IMR-90 (cell line): ENCODE results near the gene DPEP1. TPM values are rescaled to one million over a fixed set of nuclear protein-coding genes. Genes with fewer than 3 reads are reported as not detected.

Experiments
- ATAC-seq: fragments of 200-7000 bp; cut with Tn5 transposase; 2 replicates; pipeline ENCODE4 v1.9.1; 2020; ENCODE audit warnings: low read depth, mild to moderate bottlenecking, moderate library complexity
- BruUV-seq: library from RNA; stranded (reverse); fragments of 400-500 nt; replicated peaks from 2 replicates; lab custom pipeline; 2021; lab: Mats Ljungman, UMichigan
- CTCF ChIA-PET: fragments of 300-600 bp; formaldehyde crosslinking; extraction: SDS; loops from one replicate; lab custom pipeline; 2021; ENCODE audit warnings: antibody characterized with exemption; lab: Yijun Ruan, JAX
- POLR2A ChIA-PET: fragments of 300-600 bp; sonication (Branson Sonifier 250); formaldehyde crosslinking; loops from one replicate; lab custom pipeline; 2022; ENCODE audit warnings: antibody characterized with exemption; ENCODE audit not compliant: unreplicated experiment; lab: Charles Lee
- DNase-seq: peaks from one replicate; pipeline ENCODE4 v3.0.0; 2013
- H2AFZ ChIP-seq: replicated peaks from 2 replicates; pipeline ENCODE3; 2013; ENCODE audit warnings: low read length, mild to moderate bottlenecking; ENCODE audit not compliant: poor library complexity
- H2AK5ac ChIP-seq: 2 replicates; pipeline ENCODE4 v1.6.1; 2013; ENCODE audit warnings: low read depth, low read length, inconsistent platforms
- H2AK9ac ChIP-seq: replicated peaks from 2 replicates; pipeline ENCODE3; 2013; ENCODE audit warnings: mild to moderate bottlenecking, low read depth, low read length, moderate library complexity; ENCODE audit not compliant: poor library complexity
- H2BK120ac ChIP-seq: 2 replicates; pipeline ENCODE4 v1.6.1; 2013; ENCODE audit warnings: low read depth, low read length, inconsistent platforms
- H2BK15ac ChIP-seq: 3 replicates; pipeline ENCODE4 v1.6.1; 2013; ENCODE audit warnings: low read depth, low read length, inconsistent platforms
- H2BK20ac ChIP-seq: 2 replicates; pipeline ENCODE4 v1.6.1; 2013; ENCODE audit warnings: low read depth, mild to moderate bottlenecking, inconsistent platforms, low read length, moderate library complexity
- H2BK5ac ChIP-seq: 2 replicates; pipeline ENCODE4 v1.6.1; 2013; ENCODE audit warnings: mild to moderate bottlenecking, low read depth, low read length, inconsistent platforms; ENCODE audit not compliant: poor library complexity, severe bottlenecking
- H3K14ac ChIP-seq: replicated peaks from 2 replicates; pipeline ENCODE4 v1.6.1; 2013; ENCODE audit warnings: low read depth, low read length, inconsistent platforms
- H3K18ac ChIP-seq: 2 replicates; pipeline ENCODE4 v1.6.1; 2013; ENCODE audit warnings: low read depth, low read length, control low read depth
- H3K23ac ChIP-seq: 2 replicates; pipeline ENCODE4 v1.6.1; 2013; ENCODE audit warnings: low read depth, low read length, inconsistent platforms
- H3K27ac ChIP-seq: 2 replicates; pipeline ENCODE4 v1.5.1; 2013; ENCODE audit warnings: mild to moderate bottlenecking, control low read depth, low read length; ENCODE audit not compliant: insufficient read depth
- H3K27me3 ChIP-seq: 2 replicates; pipeline ENCODE4 v1.6.1; 2013; ENCODE audit warnings: low read length; ENCODE audit not compliant: control insufficient read depth, insufficient read depth
- H3K36me3 ChIP-seq: 2 replicates; pipeline ENCODE4 v1.6.1; 2013; ENCODE audit warnings: low read length, mixed read lengths; ENCODE audit not compliant: control insufficient read depth, insufficient read depth
- H3K4ac ChIP-seq: 2 replicates; pipeline ENCODE4 v1.6.1; 2013; ENCODE audit warnings: low read depth, low read length, inconsistent platforms
- H3K4me1 ChIP-seq: 2 replicates; pipeline ENCODE4 v1.6.1; 2013; ENCODE audit warnings: low read length, mixed read lengths; ENCODE audit not compliant: control insufficient read depth, insufficient read depth
- H3K4me2 ChIP-seq: 2 replicates; pipeline ENCODE4 v1.6.1; 2013; ENCODE audit warnings: low read depth, mild to moderate bottlenecking, control low read depth, low read length, moderate library complexity
- H3K4me3 ChIP-seq: 2 replicates; pipeline ENCODE4 v1.5.1; 2013; ENCODE audit warnings: low read depth, mild to moderate bottlenecking, control low read depth, low read length, moderate library complexity; ENCODE audit not compliant: insufficient read depth
- H3K56ac ChIP-seq: 2 replicates; pipeline ENCODE4 v1.6.1; 2013; ENCODE audit warnings: low read length, inconsistent platforms; ENCODE audit not compliant: insufficient read depth; ENCODE audit errors: extremely low read depth
- H3K79me1 ChIP-seq, 2 experiments: 2 replicates each; pipeline ENCODE4 v1.6.1; 2013; ENCODE audit warnings: low read length in 2 of 2, inconsistent platforms in 1 of 2, low read depth in 1 of 2
- H3K9ac ChIP-seq: 2 replicates; pipeline ENCODE4 v1.6.1; 2013; ENCODE audit warnings: low read depth, low read length, control low read depth
- H3K9me1 ChIP-seq: 2 replicates; pipeline ENCODE4 v1.6.1; 2013; ENCODE audit warnings: low read length, inconsistent platforms; ENCODE audit not compliant: insufficient read depth
- H3K9me3 ChIP-seq: 2 replicates; pipeline ENCODE4 v1.6.1; 2013; ENCODE audit warnings: low read length; ENCODE audit not compliant: control insufficient read depth, insufficient read depth
- H4K20me1 ChIP-seq: 2 replicates; pipeline ENCODE4 v1.6.1; 2013; ENCODE audit warnings: low read length, inconsistent platforms; ENCODE audit not compliant: insufficient read depth
- H4K5ac ChIP-seq: 2 replicates; pipeline ENCODE4 v1.6.1; 2013; ENCODE audit warnings: mild to moderate bottlenecking, low read depth, low read length, control low read depth
- H4K8ac ChIP-seq, 2 experiments: 2 replicates each; pipeline ENCODE4 v1.6.1; 2013; ENCODE audit warnings: low read depth in 2 of 2, low read length in 2 of 2, control low read depth in 1 of 2, inconsistent platforms in 1 of 2
- H4K91ac ChIP-seq: 2 replicates; pipeline ENCODE4 v1.6.1; 2013; ENCODE audit warnings: low read depth, low read length, inconsistent platforms; ENCODE audit not compliant: insufficient read depth
- CEBPB ChIP-seq: IDR thresholded peaks from 2 replicates; pipeline ENCODE4 v1.6.1; 2012; ENCODE audit warnings: low read depth, low read length, improper control_type of control experiment
- CHD1 ChIP-seq: IDR thresholded peaks from 2 replicates; pipeline ENCODE4 v1.6.1; 2012; ENCODE audit warnings: low read depth, low read length, improper control_type of control experiment
- FOS ChIP-seq: fragments of 150-350 bp; IDR thresholded peaks from 2 replicates; pipeline ENCODE4 v1.6.1; 2016; ENCODE audit warnings: low read depth, low read length
- MAFK ChIP-seq: IDR thresholded peaks from 2 replicates; pipeline ENCODE4 v1.6.1; 2012; ENCODE audit warnings: low read depth, low read length, improper control_type of control experiment
- MAZ ChIP-seq: IDR thresholded peaks from 2 replicates; pipeline ENCODE4 v1.6.1; 2012; ENCODE audit warnings: low read depth, mild to moderate bottlenecking, low read length, improper control_type of control experiment, moderate library complexity, borderline replicate concordance
- MXI1 ChIP-seq: IDR thresholded peaks from 2 replicates; pipeline ENCODE4 v1.6.1; 2012; ENCODE audit warnings: low read depth, mild to moderate bottlenecking, low read length, moderate library complexity, borderline replicate concordance
- NFE2L2 ChIP-seq: fragments of 150-350 bp; IDR thresholded peaks from 2 replicates; pipeline ENCODE4 v1.6.1; 2016; ENCODE audit warnings: low read depth, mild to moderate bottlenecking, low read length
- POLR2A ChIP-seq: IDR thresholded peaks from 2 replicates; pipeline ENCODE4 v1.6.1; 2012; ENCODE audit warnings: mild to moderate bottlenecking, low read depth, low read length
- RCOR1 ChIP-seq: IDR thresholded peaks from 2 replicates; pipeline ENCODE4 v1.6.1; 2012; ENCODE audit warnings: mild to moderate bottlenecking, low read length, improper control_type of control experiment; ENCODE audit not compliant: insufficient replicate concordance
- RFX5 ChIP-seq: IDR thresholded peaks from 2 replicates; pipeline ENCODE4 v1.8.0; 2012; ENCODE audit warnings: low read depth, mild to moderate bottlenecking, low read length, moderate library complexity
- SMC3 ChIP-seq: fragments of 150-350 bp; IDR thresholded peaks from 2 replicates; pipeline ENCODE4 v1.6.1; 2016; ENCODE audit warnings: low read depth, mild to moderate bottlenecking, antibody characterized with exemption, low read length, moderate library complexity
- WGBS, 2 experiments: methylation state at CpG; one replicate each; pipeline versions ENCODE4 v1.1.5 to v1.1.7; 2013; ENCODE audit warnings: missing lambda C conversion rate in 2 of 2; ENCODE audit not compliant: insufficient read length in 1 of 2; ENCODE audit errors: extremely low coverage in 2 of 2; 5-methylcytosine and 5-hydroxymethylcytosine counted together
- dilution Hi-C: fragments of 300-500 bp; cut with HindIII; formaldehyde crosslinking; loops from one replicate; pipeline ENCODE4 v1.14.3; 2018; ENCODE audit warnings: low sequenced_read_pairs; ENCODE audit not compliant: unreplicated experiment
- in situ Hi-C: fragments of 300-500 bp; cut with MboI; formaldehyde crosslinking; loops from 3 replicates; pipeline ENCODE4 v1.14.3; 2019; ENCODE audit warnings: low sequenced_read_pairs, inconsistent platforms, mixed read lengths
- intact Hi-C: fragments of 100-400 bp; cut with micrococcal nuclease; formaldehyde crosslinking; loops from 2 replicates; pipeline ENCODE4 v1.10.0; 2022
- polyA plus RNA-seq, 3 experiments: library from polyadenylated mRNA; depleted of rRNA; stranded (reverse); fragments of >200 nt; gene quantifications; 2 replicates each; pipeline ENCODE4 v1.2.3, GENCODE V29; 2012; ENCODE audit warnings: low replicate concordance in 1 of 3
- total RNA-seq: library from RNA; depleted of rRNA; stranded (reverse); fragments of >200 nt; gene quantifications from 2 replicates; pipeline ENCODE4 v1.2.3, GENCODE V29; 2012
- TF ChIP-seq, protein P1 (sequence below): fragments of 150-350 bp; IDR thresholded peaks from 2 replicates; pipeline ENCODE4 v1.6.1; 2016; ENCODE audit warnings: low read depth, mild to moderate bottlenecking, low read length, moderate library complexity, borderline replicate concordance
- TF ChIP-seq, protein P2 (sequence below): fragments of 150-350 bp; IDR thresholded peaks from 2 replicates; pipeline ENCODE4 v1.6.1; 2017; ENCODE audit warnings: mild to moderate bottlenecking, antibody characterized with exemption, low read length, low read depth
- TF ChIP-seq, protein P3 (sequence below): conservative IDR thresholded peaks from 2 replicates; pipeline ENCODE4 v1.5.1; 2012; ENCODE audit warnings: mild to moderate bottlenecking, low read depth, low read length, improper control_type of control experiment

DPEP1 gene
- total and polyA plus RNA-seq, 2 of the 4 experiments (the other 2 are of a cell fraction) = not detected

DNA sequence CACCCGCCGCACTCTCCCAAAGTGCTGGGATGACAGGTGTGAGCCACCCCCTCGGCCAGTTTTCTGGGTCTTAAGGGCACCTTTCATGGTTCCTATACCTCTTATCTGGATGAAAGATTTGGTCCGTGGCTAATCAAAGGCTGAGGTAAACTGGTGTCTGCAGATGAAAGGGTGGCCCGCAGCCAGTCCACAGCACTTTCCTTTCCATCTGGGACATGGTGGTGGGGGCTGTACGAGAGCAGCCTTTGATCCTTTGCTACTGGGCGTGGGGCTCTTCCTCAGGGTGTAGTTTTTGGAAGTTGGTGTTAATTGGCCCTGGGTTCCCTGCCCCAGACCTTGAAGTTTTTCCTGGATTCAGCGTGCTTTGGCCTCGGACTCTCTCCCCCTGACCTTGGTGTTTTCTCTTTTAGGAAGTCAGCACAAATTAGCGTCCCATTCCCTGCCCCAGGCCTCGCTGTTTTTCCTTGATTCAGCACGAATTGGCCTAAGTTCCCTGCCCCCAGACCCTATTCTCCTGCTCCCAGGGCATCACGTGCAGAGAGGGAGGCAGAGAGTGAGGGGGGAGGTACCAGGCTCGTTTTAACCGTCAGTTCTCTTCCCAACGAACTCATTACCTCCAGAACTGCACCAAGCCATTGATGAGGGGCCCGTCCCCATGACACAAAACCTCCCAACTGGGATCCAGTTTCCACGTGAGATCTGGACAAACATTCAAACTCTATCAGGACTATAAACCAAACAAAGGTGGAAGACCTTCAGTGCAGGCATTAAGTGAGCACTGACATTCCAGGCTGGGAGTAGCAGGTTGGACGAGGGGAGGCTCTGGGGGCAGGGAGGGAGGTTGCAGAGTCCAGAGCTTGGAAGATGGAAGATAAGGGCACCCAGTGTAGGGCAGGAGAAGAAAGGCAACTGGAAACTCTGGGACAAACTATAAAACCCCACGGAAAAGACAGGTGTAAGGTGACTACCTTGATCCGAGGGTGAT, 11.6 kb downstream of the DPEP1 start:
- no peak overlapping the region for H3K14ac ChIP-seq
- no peak overlapping the region for H3K4me3 ChIP-seq
- no peaks in the 10 kb centered on the region for H3K4me1 ChIP-seq
- in situ Hi-C loops (no loop called here), intact Hi-C loops (no loop called here), dilution Hi-C loops (no loop called here)
- H3K56ac ChIP-seq = no peak overlapping the region
- H4K20me1 ChIP-seq = no peaks in the 10 kb centered on the region
- no peak overlapping the region for H4K5ac ChIP-seq
- no peak overlapping the region for H2BK15ac ChIP-seq
- BruUV-seq = no TSS peak
- ATAC-seq = no peak
- no peak overlapping the region for H2BK20ac ChIP-seq
- H3K9me3 ChIP-seq = peaks cover 3% of the 10 kb centered on the region
- no peaks in the 10 kb centered on the region for H3K36me3 ChIP-seq
- H3K79me1 ChIP-seq = no peaks in the 10 kb centered on the region
- no peak overlapping the region for H2AFZ ChIP-seq
- no peak overlapping the region for H2BK120ac ChIP-seq
- H3K27me3 ChIP-seq = peaks cover 47% of the 10 kb centered on the region
- no peak overlapping the region for H3K4me2 ChIP-seq
- H2AK9ac ChIP-seq = no peak overlapping the region
- H4K8ac ChIP-seq = no peak overlapping the region
- H3K27ac ChIP-seq = no peak overlapping the region
- WGBS, 2 experiments = 90% methylated on average over 2 of the region's 21 CpGs; no CpG with 5 or more reads in 1 of the 2 experiments
- no peak overlapping the region for H3K18ac ChIP-seq
- no peak overlapping the region for H3K9ac ChIP-seq
- H4K91ac ChIP-seq = no peak overlapping the region
- ChIA-PET POLR2A (no interaction called here), CTCF (no interaction called here)
- H2BK5ac ChIP-seq = no peak overlapping the region
- no peak overlapping the region for H3K4ac ChIP-seq
- H2AK5ac ChIP-seq = no peak overlapping the region
- no peaks in the 10 kb centered on the region for H3K9me1 ChIP-seq
- no peak overlapping the region for H3K23ac ChIP-seq
- no peak for DNase-seq
- TF ChIP-seq, protein P1, sequence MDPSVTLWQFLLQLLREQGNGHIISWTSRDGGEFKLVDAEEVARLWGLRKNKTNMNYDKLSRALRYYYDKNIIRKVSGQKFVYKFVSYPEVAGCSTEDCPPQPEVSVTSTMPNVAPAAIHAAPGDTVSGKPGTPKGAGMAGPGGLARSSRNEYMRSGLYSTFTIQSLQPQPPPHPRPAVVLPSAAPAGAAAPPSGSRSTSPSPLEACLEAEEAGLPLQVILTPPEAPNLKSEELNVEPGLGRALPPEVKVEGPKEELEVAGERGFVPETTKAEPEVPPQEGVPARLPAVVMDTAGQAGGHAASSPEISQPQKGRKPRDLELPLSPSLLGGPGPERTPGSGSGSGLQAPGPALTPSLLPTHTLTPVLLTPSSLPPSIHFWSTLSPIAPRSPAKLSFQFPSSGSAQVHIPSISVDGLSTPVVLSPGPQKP = no peak
- TF ChIP-seq FOS = no peak
- TF ChIP-seq POLR2A = no peak
- TF ChIP-seq, protein P2, sequence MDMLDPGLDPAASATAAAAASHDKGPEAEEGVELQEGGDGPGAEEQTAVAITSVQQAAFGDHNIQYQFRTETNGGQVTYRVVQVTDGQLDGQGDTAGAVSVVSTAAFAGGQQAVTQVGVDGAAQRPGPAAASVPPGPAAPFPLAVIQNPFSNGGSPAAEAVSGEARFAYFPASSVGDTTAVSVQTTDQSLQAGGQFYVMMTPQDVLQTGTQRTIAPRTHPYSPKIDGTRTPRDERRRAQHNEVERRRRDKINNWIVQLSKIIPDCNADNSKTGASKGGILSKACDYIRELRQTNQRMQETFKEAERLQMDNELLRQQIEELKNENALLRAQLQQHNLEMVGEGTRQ = no peak
- TF ChIP-seq, protein P3, sequence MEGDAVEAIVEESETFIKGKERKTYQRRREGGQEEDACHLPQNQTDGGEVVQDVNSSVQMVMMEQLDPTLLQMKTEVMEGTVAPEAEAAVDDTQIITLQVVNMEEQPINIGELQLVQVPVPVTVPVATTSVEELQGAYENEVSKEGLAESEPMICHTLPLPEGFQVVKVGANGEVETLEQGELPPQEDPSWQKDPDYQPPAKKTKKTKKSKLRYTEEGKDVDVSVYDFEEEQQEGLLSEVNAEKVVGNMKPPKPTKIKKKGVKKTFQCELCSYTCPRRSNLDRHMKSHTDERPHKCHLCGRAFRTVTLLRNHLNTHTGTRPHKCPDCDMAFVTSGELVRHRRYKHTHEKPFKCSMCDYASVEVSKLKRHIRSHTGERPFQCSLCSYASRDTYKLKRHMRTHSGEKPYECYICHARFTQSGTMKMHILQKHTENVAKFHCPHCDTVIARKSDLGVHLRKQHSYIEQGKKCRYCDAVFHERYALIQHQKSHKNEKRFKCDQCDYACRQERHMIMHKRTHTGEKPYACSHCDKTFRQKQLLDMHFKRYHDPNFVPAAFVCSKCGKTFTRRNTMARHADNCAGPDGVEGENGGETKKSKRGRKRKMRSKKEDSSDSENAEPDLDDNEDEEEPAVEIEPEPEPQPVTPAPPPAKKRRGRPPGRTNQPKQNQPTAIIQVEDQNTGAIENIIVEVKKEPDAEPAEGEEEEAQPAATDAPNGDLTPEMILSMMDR = no peak
- TF ChIP-seq NFE2L2 = no peak
- no peak for TF ChIP-seq CHD1
- TF ChIP-seq CEBPB = no peak
- no peak for TF ChIP-seq MAZ
- no peak for TF ChIP-seq MAFK
- no peak for TF ChIP-seq RFX5
- TF ChIP-seq SMC3 = no peak
- no peak for TF ChIP-seq MXI1
- no peak for TF ChIP-seq RCOR1
